ENCODE results near the gene ZNF836.

Gene ZNF836

GRCh38 chr19:52114691-52115090, 56.7 kb downstream of the ZNF836 start:
- in situ Hi-C loops (cut with MboI; ENCODE audit: low pct_unique_long_range_greater_than_20kb, low sequenced_read_pairs) = no loop called here
- DNase-seq = no peak

GRCh38 chr19:52112624-52113023, 58.8 kb downstream of the ZNF836 start:
- no peak for DNase-seq
- in situ Hi-C loops (cut with MboI; ENCODE audit: low pct_unique_long_range_greater_than_20kb, low sequenced_read_pairs) = no loop called here

- DNase-seq = no peak
- in situ Hi-C loops (cut with MboI; ENCODE audit: low pct_unique_long_range_greater_than_20kb, low sequenced_read_pairs) = no loop called here
Measured at GRCh38 chr19:52110780-52111179, 60.6 kb downstream of the ZNF836 start.
